Stimulated activated CD4-positive, alpha-beta T cell treated with anti-CD3 and anti-CD28 coated beads, Interleukin-2, amount 100 ng/mL, for 48 hours (primary cell): ENCODE results near the gene UNK.
"Not testable (repeated sequence)": the region's sequence is repeated elsewhere in the genome, so short reads cannot be mapped to it uniquely, and the experiment has no call there.

ENCODE experiments used
- DNase-seq, 2 donors: peaks; one replicate each; pipeline ENCODE4 v3.0.0-alpha.2; 2020

The UNK gene

DNA sequence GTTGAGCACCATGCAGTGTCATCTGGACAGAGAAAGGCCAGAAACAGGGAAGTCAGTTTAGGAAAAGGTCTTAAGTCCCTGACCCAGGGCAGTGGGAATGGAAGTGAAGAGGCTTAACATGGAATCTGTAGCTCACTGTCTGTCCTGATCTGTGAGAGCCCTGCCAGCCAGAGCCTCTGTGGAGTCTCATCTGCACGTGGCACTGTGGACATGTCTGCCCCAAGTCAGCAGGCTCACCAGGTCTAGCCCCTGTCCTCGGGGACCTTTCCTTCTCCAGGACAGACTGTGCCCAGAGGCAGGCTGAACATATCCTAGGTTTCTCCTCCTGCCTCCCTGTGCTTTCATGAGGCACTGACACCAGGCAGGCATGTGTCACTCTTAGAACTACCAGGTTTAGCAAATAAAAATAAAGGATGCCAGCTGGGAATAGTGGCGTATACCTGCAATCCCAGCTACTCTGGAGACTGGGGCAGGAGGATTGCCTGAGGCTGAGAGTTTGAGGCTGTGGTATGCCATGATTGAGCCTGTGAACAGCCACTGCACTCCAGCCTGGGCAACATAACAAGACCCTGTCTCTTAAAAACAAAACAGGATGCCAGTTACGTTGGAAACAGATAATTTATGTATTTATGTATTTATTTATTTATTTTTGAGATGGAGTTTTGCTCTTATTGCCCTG is 22.4 kb downstream of the UNK start:
- DNase-seq: no peak

DNA sequence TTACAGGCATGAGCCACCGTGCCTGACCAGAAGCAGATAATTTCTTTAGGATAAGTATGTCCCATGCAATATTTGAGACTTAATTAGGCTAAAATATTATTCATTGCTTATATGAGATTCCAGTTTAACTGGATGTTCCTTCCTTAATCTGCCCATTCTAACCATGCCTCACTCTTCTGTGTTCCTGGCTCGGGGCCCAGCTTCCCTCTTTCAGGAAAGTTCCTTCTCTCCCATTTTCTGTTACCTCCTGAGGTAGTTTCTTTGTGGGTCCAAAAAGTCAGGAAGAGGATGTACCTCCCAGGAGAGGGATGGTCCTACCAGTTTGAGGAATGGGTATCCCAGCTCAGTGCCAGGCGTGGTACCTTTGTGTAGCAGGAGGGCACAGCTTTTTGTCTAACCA is 23.3 kb downstream of the UNK start:
- DNase-seq: no peak

DNA sequence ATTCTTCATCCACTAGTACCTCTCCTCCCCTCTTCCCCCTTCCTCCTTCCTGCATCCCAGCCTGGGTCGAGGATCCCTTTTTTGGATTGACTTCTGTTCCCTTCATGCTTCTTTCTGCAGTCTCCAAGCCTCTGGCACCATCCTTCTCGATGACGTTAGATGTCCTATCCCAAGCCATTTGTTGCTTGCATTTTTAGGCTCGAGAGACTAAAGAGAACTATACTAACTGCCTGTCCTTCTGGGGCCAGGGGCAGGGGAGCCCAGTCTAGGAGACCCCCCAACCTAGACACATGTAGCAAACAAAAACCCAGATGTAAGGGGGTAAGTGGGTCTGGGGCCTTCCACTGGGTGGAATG is 23.9 kb downstream of the UNK start:
- DNase-seq: no peak

DNA sequence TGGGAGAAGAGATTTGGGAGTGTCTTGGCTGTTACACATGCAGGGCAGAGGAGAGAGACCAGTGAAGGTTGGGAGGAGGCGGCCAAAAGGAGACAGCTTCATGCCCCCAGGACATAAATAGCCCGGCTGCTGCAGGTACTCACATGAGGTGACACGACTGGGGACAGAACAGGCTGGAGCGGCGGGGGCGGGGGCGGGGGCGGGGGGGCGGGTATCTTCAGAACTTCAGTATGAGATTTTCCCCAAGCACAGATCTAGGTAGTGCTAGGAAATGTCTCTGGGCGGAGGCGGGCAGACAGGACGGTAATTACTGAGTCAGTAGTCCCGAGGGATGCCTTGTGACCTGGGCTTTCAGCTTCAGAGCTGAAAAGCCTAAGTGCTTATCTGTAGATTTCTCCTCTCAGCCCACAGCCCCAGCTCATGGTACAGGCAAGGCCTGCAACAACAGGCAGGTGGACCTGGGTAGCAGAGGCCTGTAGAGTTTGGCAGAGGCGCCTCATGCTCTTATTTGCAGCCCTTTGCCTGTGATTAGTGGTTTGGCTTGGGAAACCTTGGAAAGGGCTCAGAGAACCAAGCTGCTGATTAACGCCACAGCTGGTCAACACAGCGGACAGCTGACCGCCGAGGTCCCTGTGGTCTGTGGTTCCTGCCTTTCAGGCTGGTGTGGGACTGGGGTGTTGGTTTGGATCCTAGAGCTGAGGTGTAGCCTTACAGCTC is 24.5 kb downstream of the UNK start:
- DNase-seq: no peak

GRCh38 chr17:75809631-75810111 is 25.1 kb downstream of the UNK start:
- DNase-seq: no peak

GRCh38 chr17:75810216-75810615 is 25.6 kb downstream of the UNK start:
- no peak for DNase-seq

- DNase-seq: not testable (repeated sequence)
Measured at GRCh38 chr17:75810756-75811155, 26.1 kb downstream of the UNK start.

GRCh38 chr17:75811174-75811573 is 26.6 kb downstream of the UNK start:
- DNase-seq: no peak

GRCh38 chr17:75812096-75813013 is 27.7 kb downstream of the UNK start:
- DNase-seq: no peak

DNA sequence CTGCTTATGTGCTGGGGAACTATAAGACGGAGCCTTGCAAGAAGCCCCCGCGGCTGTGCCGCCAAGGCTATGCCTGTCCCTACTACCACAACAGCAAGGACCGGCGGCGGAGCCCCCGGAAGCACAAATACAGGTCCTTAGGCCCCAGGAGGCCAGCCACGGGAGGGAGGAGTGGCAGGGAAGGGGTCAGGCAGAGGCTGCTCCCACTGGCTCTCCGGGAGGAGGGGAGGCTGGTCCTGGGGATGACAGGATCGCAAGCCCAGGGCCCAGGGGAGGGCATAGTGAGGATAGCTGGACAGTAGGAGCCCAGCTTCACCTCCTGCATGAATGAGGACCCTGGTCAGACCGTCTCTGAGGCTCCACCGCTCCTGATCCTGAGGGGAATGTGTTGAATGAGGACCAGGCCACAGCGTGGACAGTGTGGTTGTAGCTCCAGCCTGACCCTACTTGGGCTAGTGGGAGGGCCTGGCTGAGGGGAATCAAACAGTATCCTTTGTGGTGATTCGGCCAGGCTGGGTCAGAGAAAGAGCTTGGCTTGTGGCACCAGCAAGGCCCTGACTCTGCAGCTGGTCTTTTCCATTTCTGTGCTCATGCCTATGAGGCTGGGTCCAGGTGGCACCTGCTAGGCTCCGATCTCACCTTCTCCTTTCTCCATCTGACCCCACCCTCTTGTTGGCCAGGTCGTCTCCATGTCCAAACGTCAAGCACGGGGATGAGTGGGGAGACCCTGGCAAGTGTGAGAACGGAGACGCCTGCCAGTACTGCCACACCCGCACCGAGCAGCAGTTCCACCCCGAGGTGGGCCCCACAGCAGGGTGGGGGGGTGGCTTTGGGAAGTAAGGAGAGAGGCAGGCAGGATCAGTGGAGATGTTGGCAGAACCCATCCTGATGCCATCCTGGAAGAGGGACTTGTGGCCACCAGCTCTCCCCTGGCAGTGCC is 28.7 kb downstream of the UNK start:
- no peak for DNase-seq

DNA sequence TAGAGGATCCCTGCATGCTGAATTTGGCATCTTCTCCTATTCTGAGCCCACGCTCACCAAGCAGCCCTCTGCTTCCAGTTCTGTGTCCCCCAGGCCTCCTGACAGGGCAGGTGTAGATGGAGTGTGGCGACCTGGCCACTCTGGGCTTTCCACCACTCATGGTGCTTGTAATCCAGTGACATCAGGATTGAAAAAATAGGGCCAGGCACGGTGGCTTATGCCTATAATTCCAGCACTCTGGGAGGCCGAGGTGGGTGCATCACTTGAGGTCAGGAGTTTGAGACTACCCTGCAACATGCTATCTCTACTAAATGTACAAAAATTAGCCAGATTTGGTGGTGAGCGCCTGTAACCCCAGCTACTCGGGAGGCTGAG is 29.4 kb downstream of the UNK start:
- no peak for DNase-seq

DNA sequence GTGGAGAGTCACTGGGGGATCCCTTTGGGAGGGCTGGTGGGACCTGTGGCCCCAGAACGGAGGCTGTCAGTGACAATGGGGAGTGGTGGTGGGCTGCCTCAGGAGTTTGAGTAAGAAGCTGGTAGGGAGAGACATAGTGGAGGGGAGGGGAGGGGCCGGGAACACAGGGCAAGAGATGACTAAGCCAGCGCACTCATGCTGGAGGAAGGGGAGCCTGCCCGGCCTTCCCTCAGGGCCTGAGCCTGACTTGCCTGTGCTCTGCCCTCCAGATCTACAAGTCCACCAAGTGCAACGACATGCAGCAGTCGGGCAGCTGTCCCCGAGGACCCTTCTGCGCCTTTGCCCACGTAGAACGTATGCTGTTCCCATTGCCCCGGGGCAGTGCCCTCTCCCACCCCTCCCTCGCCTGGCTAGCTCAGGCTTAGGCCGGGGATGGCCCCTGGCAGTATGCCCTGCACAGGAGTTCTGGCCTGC is 30.3 kb downstream of the UNK start:
- no peak for DNase-seq

DNA sequence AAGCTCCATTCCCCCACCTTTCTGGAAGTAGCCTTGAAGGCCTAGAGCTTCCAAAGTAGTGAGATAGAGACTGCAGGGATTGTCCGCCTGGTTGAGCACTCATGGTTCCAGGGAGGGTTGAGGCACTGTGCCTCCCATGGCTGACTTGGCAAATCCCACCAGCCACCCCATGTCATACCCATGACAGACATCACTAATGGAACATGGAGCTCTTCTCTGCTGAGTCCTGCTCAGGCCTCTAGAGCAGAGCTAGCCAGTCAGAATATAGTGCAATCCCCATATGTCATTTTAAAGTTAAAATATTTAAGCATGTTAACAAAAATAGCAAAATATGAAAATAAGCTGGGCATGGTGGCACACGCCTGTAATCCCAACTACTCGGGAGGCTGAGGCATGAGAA is 30.8 kb downstream of the UNK start:
- no peak for DNase-seq

GRCh38 chr17:75816693-75817092 is 32.1 kb downstream of the UNK start:
- DNase-seq: no peak

GRCh38 chr17:75817571-75817970 is 33.0 kb downstream of the UNK start:
- no peak for DNase-seq

GRCh38 chr17:75818326-75818885 is 33.8 kb downstream of the UNK start:
- no peak for DNase-seq

DNA sequence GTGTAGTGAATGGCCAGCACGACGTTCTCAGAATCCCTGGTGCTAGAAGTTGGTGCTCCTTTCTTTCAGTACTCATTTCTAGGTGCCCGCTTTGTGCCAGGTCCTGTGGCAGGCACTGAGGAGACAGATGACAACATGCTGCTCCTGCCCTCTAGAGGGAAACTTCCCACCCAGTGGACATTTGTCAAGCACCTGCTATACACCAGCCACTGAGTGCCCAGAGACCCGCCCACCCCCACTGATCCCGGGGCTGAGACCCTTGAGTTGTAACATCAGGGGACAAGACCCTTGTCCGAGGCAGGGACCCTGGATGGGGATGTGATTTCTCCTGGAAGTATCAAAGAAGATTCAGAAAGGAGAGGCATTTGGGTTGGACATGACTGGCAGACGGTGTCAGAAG is 34.5 kb downstream of the UNK start:
- no peak for DNase-seq

- no peak for DNase-seq
Measured at GRCh38 chr17:75819678-75820077, 35.1 kb downstream of the UNK start.

DNA sequence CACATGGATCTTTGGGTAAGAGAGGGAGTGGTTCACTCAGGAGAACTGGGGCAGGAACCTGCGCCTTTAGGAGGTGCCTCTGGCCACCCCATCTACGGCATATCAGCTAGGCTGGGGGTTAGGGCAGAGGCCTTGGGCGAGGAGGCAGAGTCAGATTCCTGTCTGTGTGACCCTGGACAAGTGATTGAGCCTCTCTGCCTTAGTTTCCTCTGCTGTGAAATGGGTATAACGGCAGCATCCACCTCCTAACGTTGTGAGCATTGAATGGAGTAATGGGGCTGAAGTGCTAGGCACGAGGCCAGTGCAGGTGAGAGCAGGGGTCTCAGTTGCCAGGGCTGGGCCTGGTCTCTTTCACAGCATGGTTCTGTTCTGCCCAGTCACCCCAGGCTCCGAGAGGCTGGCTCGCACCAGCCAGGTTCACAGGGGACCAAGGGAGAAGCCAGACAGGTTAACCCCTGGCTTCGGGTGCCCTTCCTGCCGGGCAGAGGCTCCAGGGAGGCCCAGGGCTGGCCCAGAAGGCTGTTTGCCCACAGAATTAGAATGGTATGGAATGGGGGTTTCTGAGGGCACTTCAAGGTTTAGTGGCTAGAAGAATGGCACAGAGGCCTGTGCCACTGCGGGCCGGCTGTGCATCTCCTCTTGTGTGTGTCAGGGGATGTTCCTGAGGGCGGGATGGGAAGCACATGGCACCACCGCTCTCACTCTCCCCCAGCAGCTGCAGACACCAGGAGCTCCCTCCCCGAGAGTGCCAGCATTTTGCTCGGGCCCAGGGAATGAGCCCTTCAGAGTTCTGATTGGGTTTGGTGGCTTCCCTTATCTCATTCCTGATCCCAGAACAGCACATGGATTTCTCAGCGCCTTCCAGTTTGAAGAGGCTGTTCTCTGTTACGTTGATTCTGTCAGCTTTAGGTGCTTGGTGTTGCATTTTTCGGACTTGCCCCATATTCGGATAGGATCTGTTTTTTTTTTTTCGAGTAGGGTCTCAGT is 35.8 kb downstream of the UNK start:
- no peak for DNase-seq

GRCh38 chr17:75821552-75821951 is 36.9 kb downstream of the UNK start:
- DNase-seq: no peak
